HS-27A (cell line): ENCODE data around the gene ARHGEF25.
"Not testable (repeated sequence)": the region's sequence is repeated elsewhere in the genome, so short reads cannot be mapped to it uniquely, and the experiment has no call there.

ENCODE experiments used
- DNase-seq: peaks from one replicate; pipeline ENCODE4 v3.0.0-alpha.2; 2012; ENCODE audit warnings: low read depth, missing footprints

ARHGEF25 gene

GRCh38 chr12:57585156-57585555, 26.1 kb upstream of the ARHGEF25 start:
- DNase-seq = no peak

DNA sequence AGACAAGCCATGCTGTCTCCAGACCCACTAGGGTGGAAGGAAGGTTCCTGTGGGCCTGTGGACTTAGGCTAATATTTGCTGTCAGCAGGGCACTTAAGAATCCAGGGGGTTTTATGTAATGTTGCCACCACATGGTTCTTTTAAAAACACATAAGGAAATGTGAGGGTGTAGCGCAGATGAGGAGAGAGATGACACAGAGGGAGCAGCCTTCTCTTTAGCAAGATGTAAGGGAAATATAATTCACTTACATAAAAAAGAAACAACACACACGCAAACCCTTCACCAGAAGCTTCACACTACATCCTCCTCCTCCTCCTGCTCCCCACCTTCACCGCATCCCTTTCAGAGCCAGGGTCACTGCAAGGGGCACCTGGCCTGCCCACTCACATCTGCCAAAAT, 25.1 kb upstream of the ARHGEF25 start:
- no peak for DNase-seq

DNA sequence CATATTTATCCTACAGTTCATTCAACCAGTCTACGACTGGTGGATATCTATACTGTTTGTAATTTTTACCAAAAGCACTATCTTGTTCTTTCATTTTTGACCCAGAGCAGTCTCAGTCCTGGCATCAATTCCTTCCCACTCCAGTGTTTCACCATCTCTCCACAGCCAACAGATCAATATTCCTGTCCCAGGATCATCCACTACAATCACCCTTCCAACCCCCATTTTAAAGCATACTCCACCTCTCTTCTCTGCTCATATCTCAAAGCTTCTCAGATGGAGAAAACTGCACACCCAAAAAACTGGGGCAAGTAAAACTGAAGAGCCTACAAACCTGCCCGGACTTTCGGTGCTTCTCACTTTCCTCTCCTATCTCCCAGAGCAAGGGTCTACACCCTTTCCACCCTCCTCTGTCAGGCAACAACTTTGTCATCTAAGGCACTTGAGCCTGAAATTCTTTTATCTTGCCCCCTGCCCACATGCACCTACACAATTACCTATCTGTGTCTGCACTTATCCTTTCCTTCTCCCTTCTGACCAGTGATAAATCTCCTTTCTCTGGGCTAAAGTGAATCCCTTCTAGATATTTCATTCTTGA, 24.3 kb upstream of the ARHGEF25 start:
- DNase-seq = no peak

DNA sequence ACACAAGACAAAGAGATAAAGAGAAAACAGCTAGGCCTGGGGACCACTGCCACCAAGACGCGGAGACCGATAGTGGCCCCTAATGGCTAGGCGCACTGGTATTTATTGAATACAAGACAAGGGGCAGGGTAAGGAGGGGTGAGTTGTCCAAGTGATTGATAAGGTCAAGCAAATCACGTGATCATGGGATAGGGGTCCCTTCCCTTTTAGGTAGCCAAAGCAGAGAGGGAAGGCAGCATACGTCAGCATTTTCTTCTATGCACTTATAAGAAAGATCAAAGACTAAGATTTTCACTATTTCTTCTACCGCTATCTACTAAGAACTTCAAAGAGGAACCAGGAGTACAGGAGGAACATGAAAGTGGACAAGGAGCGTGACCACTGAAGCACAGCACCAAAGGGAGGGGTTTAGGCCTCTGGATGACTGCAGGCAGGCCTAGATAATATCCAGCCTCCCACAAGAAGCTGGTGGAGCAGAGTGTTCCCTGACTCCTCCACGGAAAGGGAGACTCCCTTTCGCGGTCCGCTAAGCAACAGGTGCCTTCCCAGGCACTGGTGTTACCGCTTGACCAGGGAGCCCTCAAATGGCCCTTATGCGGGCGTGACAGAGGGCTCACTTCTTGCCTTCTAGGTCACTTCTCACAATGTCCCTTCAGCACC, 22.2 kb upstream of the ARHGEF25 start:
- not testable (repeated sequence) for DNase-seq

DNA sequence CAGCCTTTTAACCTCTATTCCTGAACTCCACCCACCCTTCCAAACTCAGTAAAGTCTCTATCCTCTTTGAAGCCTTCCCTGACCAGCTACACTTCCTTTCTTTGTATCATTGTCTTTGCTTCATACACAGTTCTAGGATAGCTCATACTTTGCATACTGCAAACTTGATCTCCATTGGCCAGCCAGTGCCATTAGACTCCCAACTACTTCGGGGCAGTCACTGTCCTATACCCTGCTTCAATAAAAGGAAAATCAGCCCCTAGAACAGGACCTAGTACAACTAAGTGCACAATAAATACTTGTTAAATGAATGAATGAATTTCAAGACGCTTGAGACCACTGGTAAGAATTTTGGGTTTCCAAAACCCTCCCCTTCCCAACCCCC, 20.8 kb upstream of the ARHGEF25 start:
- DNase-seq = no peak

DNA sequence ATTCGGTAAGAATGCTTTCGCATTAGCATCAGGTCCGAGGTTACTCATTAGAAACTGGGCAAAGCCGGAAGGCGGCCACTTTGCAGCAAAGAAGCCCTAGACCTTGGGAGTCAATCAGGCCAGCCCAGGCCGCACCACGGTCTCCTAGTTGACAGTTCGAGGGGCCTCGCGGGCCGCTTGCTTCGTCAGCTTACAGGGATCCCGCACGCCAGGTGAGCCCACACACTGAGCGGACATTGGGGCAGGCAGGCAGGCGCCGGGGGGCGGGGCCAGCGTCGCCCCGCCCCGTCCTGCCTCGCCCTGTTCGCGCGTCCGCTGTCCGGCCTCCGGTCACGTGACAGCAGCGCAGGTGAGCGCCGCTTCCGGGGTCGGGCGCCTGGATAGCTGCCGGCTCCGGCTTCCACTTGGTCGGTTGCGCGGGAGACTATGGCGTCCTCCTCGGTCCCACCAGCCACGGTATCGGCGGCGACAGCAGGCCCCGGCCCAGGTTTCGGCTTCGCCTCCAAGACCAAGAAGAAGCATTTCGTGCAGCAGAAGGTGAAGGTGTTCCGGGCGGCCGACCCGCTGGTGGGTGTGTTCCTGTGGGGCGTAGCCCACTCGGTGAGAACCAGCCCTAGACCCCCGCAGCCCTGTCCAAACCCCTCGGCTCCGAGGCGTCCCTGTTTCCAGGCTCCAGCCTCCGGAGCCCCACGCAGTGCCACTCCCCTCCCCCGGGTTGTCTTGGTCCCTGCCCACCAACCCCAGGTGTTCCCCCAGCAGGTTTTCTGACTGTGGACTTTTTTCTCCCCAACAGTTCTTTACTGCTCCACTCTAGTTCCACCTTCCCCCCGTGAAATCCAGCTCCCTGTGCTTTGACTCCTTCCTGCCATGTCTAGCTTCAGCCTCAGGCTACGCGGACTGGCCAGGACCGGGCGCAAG, 20.1 kb upstream of the ARHGEF25 start, which contains the start of gene PIP4K2C:
Gene PIP4K2C (plus strand): TSS at position 329 of the 918 bp plus-strand sequence. CDS start 98 bp downstream, at position 427.
- no peak for DNase-seq

- DNase-seq = no peak
Measured at GRCh38 chr12:57591782-57592325, 19.4 kb upstream of the ARHGEF25 start.

DNA sequence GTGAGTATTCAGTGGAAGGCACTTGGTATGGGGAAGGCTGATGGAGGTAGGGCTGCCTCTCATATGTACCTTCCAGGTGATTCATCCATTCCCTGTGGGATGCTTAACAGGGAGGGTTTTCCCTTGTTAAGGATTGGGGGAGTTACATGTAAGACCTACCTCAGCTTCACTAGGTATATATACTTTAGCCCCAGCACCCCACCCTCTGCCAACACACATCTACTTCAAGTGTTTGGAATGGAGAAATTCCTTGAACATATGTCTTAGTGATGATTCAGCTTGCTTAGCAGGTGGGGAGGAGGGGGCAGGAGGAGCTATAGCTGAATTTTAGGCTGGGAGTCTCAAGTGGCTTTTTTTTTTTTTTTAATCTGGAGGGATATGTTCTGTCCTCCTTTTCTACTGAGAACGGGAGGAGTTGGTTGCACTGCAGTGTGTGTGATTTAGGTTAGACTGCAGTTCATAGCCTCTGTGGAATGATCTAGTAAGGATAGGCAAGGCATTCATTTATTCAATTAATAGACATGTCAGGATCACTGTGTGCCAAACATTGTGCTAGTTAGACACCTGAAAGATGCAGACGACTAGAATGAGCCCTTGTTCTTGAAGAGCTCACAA, 18.6 kb upstream of the ARHGEF25 start:
- DNase-seq = no peak

DNA sequence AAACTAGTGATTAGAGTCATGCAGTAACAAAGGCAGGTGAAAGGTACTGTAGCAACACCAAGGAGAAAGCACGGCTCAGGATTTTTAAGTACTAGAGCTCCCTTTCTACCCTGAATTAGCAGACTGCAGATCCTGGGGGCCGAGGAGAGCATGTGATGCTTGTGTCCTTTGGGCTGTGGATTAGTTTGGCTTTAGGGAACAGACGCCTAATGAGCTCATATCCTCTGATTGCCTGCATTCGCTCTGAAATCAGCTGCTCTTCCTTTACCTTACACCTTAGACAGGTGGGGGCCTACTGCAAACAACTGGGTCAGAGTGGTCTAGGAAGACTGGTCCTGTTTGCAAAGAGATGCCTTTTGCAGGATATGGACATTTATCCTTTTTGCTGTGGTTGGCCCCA, 18.0 kb upstream of the ARHGEF25 start:
- no peak for DNase-seq

- DNase-seq = no peak
Measured at GRCh38 chr12:57600395-57600794, 10.8 kb upstream of the ARHGEF25 start.

- DNase-seq = no peak
Measured at GRCh38 chr12:57602544-57602943, 8.7 kb upstream of the ARHGEF25 start.

- no peak for DNase-seq
Measured at GRCh38 chr12:57603324-57603723, 7.9 kb upstream of the ARHGEF25 start.

GRCh38 chr12:57603815-57604453, 7.3 kb upstream of the ARHGEF25 start:
- no peak for DNase-seq

DNA sequence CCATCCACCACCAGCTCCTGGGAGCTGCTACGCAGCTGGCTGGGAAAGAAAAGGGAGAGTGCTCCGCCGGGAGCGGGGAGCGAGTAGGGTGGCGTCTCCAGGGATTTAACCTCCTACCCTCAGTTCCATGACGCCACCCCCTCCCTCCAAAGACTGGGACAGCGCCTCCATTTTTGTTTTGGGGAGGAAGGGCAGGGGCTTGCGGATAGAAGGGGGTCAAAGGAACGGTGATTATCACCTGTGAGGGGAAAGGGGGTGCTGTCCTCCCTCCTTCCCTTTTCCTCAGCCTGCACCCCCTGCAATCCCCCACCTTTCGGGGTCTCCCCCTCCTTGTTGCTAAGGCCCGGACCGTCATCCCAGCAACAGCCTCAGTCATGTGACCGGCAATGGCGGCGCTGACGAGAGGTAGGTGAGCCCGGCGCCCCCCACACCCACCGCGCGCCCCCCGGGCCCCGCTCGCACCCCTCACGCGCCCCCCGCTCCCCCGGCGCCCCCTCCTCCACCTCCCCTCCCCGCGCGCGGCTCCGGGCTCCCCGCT, 6.7 kb upstream of the ARHGEF25 start, which contains the start of gene DTX3:
Gene DTX3 (plus strand): TSS at position 371 of the 538 bp plus-strand sequence. CDS start 1,694 bp downstream, outside the sequence.
- no peak for DNase-seq

DNA sequence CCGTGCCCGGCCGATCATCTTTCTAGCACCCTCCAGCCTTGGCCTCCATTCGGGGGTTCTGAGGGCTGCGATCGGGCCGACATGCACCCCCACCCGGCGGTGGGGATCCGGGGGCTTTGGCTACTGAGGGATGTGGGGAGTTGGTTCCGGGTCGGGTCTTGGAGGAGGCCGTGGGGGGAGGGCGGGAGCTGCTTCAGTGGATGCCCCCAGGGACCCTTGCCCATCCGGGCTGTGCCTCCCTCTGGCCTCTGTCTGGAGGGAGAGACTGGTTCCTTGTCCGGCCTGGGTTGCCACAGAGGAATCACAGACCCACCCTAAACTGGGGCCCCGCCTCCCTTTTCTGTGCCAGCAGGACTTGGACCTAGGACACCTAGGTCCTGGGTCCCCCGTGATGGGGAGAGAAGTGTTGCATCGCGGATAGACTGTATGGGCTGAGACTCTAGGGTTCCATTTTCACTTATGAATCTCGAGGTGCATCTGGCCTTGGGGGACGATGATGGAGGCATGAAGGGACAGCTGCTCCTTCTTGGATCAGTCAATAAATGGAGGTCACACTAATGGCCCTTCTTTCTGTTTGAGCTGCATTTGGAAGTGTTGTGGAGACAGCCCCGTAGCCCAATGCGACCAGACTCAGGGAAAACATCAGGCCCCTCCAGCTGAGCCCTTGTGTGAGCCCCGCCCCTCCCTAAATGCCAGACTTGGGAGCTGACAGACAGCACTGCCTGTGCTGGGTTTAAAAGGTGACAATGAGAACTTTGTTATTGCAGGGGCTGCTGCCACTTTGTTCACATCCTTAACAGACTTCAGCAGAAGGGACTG, 6.0 kb upstream of the ARHGEF25 start:
- no peak for DNase-seq

DNA sequence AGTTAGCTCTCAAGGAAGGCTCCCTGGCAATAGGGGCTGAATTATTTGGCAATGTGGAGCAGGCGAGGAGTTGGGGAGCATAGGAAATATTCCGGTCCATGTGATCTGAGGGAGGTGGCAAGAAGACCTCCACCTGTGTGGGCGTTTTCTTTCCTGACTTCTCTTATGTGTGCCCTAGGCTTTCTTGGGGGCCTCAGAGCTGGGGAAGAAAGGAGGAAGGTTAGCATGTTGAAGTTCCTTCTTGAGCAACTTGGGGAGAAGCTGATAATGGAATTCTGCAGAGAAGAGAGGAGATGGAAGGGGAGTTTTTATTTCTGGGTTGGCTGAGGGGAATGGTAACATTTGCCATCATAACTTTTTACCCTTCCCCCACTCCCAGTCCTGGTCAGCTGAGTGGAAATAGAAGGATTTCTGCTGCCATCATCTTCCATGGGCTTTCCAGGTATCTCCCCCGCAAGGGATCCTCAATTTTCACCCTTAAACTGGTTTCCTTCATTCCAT, 5.4 kb upstream of the ARHGEF25 start:
- no peak for DNase-seq

DNA sequence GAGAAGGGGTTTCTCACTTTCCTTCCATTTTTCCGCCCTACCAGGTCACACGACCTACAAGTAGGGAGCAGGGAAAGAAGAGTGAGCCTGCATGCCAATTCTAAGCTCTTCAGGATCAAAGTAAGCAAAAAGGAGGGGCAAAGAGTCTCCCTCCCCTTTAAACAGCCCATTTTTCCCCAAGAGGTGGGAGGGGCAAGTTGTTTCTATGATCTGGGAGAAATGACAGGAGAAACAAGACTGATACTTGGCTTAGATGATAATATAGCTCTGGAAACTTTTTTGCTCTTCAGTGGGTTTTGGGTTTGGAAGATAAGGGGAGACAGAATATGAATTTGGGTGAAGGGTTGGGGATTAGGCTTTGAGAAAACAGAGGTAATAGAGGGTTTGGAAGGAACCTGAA, 4.8 kb upstream of the ARHGEF25 start:
- no peak for DNase-seq

DNA sequence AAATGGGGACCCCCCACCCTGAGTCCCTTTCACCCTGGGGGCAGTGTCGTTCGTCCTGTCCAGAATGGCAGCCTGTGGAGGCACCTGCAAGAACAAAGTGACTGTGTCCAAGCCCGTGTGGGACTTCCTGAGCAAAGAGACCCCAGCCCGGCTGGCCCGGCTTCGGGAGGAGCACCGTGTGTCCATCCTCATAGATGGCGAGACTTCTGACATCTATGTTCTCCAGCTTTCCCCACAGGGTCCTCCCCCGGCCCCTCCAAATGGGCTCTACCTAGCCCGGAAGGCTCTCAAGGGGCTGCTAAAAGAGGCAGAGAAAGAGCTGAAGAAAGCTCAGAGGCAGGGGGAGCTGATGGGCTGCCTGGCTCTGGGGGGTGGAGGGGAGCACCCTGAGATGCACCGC, 4.4 kb upstream of the ARHGEF25 start:
- no peak for DNase-seq

GRCh38 chr12:57607958-57608663, 3.1 kb upstream of the ARHGEF25 start:
- no peak for DNase-seq
